HG03558 (cell line): Measurements from ENCODE around the gene HSPB2.

Experiments
- ATAC-seq: cut with Tn5 transposase; IDR thresholded peaks from one replicate; pipeline ENCODE4 v1.9.1; 2021; ENCODE audit warnings: moderate number of reproducible peaks; ENCODE audit not compliant: unreplicated experiment; ENCODE audit errors: extremely low read depth

Gene HSPB2

DNA sequence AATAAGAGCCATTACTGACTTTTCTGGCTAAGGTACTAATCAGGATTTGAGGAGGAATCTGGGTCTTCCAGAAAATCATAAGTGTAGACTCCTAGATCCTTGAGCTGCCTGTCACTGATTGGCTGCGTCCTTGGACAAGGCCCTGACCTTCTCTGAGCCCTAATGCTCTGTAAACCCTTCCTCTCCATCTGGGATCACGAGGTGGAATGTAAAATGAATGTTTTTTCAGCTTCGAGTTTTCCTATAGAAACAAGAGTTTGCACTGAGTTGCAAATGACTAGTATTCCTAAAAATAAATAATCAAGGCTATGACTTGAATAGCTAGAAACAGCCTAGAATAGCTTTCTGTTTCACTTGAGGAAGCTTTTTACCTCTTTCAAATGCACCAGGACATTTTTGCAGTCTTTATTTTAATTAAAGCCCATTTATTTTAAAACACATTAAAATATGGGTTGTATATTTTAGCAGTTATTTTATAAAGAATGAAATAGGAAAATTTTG lies 23.6 kb downstream of the HSPB2 start:
- no peak for ATAC-seq

DNA sequence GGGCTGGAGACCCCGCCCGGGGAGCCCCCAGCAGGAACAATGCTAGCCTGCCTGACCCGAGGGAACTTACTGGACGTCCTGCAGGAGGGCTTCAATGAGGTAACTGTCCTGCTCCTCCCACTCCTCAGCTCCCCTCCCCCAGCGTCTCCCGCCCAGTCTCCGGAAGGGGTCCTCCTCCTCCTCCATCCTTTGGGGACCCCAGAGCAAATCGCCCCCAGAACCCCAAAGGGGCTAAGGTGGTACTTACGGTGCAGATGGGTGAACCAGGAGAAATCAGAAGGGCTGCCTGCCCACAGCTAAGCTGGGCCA lies 24.9 kb downstream of the HSPB2 start:
- ATAC-seq, result no peak

DNA sequence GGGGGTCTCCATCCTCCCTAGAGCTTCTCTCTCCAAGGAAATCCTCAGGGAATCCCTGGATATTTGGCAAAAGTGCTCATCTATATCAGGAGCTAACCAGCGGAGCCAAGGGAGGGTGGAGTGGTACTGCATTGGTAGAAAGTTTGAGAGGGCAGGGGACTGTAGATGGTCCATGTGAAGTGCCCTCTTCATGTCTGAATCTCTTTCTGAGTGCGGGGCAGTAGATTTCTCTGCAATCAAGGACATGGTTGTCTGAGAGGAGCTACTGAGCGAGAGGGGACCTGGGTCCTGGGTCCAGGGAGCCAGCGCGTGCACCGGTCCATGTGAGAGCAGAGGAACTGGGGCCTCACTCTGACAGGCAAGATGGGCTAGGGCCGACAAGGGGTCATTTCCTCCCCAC lies 25.3 kb downstream of the HSPB2 start:
- ATAC-seq, result no peak

DNA sequence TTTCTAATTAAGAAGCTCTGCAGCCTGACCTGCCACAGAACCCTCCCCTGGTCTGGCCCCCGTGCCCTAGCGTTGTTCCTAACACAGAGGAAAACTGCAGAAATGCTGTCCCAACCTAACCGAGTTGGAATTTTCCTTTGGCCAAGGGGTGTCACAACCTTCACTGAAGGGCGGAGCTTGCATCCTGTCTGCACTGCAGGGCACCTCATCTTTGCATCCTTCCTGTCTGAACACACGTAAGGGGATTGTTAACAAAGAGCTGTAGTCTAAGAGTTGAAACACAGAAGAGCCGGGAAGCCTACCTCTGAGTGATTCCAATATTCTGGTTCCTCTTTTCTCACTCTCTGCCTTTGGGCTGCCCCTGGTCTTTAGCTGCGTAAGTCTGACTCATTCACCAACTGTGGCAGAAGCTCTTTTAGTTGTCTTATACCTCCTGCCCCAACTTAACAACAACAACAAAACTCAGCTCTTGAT lies 26.2 kb downstream of the HSPB2 start:
- ATAC-seq, result peak; percentile 83

DNA sequence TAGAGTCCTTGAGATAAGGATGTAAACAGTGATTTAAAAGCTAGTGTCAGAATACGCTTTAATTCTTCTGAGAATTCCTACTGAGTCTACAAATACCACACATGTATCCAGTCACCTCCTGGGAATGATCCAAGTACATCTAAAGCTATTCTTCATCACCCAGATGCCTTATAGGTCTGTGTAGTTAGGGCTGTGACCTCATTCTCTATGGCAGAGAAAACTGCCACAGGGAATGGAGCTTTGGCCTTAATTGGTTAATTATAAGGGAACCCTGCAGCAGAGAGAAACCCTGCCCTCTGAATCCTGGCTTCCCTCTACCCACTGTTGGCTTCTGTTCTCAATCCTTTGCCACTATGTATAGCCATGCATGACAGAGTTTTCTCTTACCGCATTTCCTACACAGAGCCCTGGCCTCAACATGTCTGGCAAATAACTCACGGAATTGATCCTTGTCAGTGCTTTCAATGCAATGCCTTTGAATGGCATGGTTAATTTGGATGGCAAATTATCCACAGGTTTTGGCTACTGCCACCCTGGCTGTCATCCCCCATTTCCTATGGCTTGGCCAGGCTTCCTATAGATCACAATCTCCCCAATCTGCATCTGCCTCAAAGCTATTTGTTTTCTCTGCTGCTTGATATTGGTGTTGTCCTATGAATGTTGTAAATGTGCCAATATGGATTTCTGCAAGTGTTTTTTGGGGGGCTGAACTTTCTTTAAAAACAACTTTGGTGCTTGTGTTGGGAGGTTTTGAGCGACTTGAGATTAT lies 27.5 kb downstream of the HSPB2 start:
- no peak for ATAC-seq

DNA sequence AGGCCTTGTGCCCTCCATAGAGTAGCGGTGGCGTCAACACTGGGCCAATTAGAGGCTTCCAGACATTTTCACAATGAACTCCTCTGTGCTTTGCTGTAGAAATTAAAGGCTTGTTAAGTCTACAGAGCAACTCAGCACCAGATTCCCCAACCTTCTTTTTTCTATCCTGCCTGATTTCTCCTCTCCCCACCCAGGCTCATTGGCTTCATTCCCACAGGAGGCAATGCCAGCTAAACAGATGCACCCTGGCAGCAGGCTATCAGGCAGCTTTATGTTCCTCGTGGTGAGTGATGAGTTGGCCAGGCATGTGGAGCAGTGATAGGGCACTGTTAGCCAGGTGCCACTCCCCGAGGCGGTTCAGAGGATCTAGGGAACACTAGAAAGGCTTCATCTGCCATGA lies 29.4 kb downstream of the HSPB2 start:
- no peak for ATAC-seq

DNA sequence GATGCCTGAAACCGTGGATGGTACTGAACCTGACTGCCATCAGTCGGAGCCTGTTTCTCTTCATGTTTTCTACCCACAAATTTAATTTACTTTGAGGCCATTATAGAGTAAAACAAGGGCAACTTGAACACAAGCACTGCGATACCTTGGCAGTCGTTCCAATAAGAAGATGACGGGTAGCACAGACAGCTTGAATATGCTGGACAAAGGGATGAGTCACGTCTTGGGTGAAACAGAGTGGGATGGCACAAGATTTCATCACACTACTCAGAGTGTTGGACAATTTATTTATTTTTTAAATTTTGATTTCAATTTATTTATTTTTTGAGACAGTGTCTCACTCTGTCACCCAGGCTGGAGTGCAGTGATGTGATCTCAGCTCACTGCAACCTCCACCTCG lies 30.3 kb downstream of the HSPB2 start:
- ATAC-seq, result no peak

DNA sequence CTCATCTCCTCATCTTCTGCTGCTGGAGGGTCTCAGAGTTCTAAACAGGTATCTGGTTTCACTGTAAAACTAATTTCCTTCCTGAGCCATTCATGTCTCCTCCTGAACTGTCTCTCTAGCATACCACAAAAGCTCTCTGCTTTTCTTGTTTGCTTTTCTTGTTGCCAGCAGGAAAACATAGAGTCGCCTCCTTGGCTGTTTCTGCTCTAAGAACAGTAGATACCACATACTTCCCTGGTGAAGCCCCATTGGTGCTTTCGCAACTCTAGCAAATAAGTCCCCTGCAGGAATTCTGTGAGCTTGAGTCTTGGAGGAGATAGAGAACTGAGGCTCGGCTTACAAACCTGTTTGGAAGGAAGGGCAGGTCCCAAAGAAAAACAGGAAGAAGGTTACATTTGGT lies 31.6 kb downstream of the HSPB2 start:
- no peak for ATAC-seq

DNA sequence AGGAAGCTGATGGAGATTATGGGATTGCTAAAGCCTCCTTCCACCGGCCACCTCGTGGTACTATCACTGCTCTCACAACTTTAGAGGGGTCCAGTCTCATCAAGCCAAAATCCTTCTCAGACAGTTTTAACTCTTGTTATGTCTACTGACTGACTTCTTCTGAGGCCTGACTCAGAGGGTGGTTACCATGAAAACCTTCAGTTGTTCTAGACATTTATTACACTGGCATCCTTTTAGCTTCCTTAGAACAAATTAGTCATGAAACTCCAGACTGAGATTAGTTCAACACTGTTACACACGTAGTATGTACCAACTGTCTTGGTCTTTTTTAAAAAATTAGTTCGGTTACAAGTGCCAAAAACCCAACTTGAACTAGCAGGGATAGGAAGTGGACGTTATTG lies 32.1 kb downstream of the HSPB2 start:
- no peak for ATAC-seq

DNA sequence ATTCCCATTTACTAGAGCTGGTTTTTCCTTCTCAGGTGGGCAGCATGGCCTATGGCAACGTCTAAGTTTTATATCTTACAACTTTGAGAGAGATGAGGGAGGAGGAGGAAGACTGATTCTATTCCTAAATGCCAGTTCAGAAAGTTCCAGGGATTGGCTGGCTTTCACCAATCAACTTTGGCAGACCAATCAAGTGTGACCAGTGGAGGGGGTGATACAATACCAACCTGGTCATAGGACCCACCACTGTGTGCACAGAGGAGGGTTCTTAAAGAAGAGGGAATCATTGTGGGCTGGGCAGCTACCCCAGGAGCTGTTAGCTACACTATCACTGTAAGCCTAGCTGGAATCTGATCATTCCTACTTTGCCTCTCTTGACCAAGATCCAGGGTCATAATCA lies 32.7 kb downstream of the HSPB2 start:
- ATAC-seq, result no peak

DNA sequence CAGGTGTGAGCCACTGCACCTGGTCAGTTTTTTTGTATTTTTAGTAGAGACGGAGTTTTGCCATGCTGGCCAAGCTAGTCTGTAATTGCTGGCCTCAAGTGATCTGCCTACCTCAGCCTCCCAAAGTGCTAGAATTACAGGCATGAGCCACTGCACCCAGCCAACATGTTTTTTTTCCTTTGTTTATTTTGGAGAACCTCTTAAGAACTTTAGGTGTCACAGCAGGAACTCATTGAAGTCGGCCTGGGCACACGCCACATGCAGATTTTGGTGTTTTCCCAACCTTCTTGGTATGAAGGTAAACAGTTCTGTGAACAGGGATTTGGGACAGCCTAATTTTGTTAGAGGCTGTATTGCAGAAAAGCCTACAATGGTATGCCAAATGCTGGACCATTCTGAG lies 34.0 kb downstream of the HSPB2 start:
- ATAC-seq, result no peak

DNA sequence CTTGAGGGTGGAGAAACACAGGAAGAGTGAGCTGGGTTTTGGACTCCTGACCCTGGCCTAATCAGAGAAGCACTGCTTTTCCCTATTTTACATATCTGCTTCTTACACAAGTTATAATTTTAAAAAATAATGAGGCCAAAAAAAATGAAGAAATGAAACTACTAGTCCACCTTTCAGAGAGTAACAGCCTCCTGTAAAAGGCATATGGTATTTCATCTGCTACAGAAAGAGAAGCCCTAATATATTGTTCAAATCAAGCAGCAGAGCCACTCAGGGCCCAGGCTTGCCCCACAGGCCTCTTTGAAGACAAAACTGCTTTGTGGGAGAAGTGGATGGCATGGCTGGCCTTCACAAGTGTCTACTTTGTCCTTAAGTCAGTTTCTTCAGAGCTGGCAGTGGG lies 34.6 kb downstream of the HSPB2 start:
- ATAC-seq, result no peak

DNA sequence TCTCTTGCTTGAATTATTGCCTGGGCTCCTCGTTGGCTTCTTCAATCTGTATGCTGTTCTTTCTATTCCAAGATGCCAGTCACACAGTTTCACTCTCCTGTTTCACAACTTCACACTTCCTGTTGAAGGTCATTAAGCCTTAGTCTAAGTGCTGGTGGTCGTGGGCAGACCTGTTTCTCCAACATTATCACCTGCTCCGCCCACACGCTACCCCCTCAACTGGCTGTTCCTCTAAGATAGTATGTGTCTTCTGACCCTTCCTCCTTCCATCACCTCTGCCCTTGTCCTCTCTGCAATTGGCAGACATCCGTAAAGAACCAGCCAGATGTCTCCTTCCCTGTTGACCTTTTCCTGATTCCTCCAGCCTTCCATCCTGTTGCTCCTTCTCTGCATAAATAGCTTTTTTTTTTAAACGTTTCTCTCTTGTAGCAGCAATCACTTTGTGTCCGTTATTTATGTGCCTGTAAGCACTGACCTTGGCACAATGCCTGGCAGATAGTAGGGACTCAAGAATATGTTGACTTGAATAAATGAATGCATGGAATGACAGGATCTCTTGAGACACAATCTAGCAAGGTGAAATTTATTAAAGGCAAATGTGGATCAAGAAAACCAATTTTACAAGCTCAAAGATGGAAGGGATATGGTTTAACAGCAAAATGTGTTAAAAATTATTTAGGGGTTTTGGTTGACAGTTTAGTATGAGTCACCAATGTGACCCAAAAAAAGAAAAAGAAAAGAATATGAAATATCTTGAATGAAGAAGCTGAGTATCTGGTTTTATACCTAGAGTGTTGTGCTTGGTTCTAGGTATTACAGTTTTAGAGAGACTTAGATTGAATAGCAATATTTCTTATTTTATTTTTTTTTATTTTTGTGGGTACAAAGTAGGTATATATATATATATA lies 37.2 kb downstream of the HSPB2 start:
- ATAC-seq, result no peak

DNA sequence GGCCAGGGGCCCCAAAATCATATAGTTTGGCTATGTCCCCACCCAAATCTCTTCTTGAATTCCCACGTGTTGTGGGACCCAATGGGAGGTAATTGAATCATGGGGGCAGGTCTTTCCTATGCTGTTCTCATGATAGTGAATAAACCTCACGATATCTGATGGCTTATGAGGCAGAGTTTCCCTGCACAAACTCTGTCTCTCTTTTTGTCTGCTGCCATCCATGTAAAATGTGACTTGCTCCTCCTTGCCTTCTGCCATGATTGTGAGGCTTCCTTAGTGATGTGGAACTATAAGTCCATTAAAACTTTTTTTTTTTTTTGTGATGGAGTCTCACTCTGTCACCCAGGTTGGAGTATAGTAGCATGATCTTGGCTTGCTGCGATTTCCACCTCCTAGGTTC lies 39.0 kb downstream of the HSPB2 start:
- no peak for ATAC-seq

DNA sequence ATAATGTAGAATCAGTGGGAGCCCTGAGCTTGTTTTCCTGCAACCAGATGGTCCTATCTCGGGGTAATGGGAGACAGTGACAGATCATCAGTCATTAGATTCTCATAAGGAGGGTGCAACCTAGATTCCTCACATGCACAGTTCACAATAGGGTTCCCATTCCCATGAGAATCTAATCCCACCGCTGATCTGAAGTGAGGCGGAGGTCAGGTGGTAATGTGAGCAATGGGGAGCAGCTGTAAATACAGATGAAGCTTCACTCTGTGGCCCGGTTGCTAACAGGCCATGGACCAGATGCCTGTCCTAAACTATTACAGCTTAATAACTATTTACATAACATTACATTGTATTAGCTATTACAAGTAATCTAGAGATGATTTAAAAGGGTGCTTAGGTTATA lies 41.6 kb downstream of the HSPB2 start:
- ATAC-seq, result no peak

DNA sequence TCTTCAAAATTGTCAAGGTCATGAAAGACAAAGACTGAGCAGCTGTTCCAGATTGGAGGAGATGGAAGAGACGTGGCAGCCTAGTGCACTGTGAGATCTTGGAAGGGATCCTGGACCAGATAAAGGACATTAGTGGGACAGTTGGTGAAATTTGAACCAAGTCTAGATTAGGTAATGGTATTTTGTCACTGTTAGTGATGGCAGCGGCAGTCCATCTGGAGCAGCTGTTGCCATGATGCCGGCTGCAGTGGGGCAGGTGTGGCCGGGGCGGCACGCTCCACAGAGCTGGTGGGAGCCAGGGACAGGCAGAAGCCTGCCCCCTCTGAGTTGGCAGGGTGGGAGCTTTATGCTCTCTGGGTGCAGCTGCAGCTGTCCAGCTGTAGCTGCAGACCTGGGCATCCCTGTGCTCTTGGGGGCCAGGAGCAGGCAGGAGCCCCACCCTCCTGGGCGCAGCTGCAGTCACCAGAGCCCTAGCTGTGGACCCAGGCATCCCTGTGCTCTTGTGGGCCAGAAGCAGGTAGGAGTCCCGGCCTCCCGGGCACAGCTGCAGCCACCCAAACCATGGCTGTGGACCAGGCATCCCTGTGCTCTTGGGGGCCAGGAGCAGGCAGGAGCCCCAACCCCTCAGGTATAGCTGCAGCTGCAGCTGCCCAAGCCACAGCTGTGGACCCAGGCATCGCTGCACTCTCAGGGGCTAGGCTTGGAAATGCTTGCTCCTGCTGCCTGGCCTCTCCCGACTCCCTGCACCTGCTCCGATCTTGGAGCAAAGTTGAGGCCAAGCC lies 45.3 kb downstream of the HSPB2 start:
- no peak for ATAC-seq

DNA sequence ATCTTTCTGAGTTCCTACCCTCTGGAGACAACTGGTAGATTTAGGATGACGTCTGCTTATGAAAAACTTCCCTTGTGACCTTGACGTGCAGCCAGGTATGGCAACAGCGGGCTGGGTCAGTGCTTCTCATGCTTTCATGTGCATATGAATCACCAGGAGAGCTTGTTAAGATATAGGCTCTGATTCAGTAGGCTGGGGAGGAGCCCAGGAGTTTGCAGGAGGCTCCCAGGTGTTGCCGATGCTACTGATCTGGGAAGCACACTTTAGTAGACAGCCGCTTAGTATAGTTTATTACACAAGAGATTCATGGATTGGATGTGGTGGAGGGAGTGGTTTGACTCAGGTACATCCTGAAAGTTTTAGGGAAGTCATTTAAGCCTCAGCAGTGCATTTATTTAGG lies 48.4 kb downstream of the HSPB2 start:
- ATAC-seq, result no peak

DNA sequence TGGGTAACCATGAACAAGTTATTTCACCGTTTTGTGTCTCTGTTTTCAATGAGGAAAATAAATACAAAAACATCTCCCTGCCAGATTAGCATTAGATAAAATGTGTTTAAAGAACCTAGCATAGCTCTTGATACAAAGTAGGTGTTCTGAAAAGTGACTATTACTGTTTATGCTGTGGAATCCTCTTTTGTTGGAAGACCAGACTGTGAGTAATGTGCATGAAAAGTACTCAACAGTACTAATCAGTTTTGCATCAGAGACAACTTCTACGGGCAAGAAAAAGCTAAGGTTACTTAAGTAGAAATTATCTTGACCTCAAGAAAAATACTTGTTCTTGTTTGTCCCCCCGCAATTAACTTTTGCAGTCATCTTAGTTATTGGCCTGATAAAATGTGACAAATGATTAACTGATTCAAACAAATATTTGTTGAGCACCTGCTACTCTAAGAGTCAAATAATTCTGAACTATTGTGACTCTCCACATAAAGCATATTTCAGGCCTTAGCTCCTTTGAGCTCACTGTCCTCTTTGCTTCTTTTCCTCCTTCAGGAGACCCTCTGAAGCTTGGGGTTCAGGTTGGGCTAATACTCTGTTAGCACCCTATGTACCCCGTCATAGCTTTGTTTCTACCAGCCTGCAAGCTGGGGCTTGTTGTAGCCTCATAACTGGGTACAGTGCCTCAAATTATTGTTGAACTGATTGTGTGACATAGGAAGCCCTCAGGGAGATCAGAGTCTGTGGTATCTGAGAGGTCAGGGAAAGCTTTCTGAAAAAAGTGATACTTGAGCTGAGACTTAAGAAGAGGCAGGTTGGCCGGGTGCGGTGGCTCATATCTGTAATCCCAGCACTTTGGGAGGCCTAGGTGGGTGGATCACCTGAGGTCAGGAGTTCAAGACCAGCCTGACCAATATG lies 49.1 kb downstream of the HSPB2 start:
- ATAC-seq, result no peak
